ES-I3 (cell line): ENCODE results near the gene CCNT2.
A peak's percentile ranks its signal among the peaks of the same experiment; 100 is the strongest.
"Not testable (repeated sequence)": the region's sequence is repeated elsewhere in the genome, so short reads cannot be mapped to it uniquely, and the experiment has no call there.

ENCODE experiments used
- H3K36me3 ChIP-seq: 2 replicates; pipeline ENCODE4 v1.6.1; 2013; ENCODE audit warnings: mild to moderate bottlenecking, low read length, control low read depth, moderate library complexity; ENCODE audit not compliant: insufficient read depth
- H3K4me1 ChIP-seq: 2 replicates; pipeline ENCODE4 v1.6.1; 2013; ENCODE audit warnings: mild to moderate bottlenecking, control low read depth, low read length; ENCODE audit not compliant: insufficient read depth
- H3K9ac ChIP-seq: 2 replicates; pipeline ENCODE4 v1.6.1; 2013; ENCODE audit warnings: low read depth, mild to moderate bottlenecking, low read length, moderate library complexity
- H3K9me3 ChIP-seq: 2 replicates; pipeline ENCODE4 v1.6.1; 2013; ENCODE audit warnings: mild to moderate bottlenecking, low read length, moderate library complexity; ENCODE audit not compliant: control insufficient read depth, insufficient read depth

Gene CCNT2

DNA sequence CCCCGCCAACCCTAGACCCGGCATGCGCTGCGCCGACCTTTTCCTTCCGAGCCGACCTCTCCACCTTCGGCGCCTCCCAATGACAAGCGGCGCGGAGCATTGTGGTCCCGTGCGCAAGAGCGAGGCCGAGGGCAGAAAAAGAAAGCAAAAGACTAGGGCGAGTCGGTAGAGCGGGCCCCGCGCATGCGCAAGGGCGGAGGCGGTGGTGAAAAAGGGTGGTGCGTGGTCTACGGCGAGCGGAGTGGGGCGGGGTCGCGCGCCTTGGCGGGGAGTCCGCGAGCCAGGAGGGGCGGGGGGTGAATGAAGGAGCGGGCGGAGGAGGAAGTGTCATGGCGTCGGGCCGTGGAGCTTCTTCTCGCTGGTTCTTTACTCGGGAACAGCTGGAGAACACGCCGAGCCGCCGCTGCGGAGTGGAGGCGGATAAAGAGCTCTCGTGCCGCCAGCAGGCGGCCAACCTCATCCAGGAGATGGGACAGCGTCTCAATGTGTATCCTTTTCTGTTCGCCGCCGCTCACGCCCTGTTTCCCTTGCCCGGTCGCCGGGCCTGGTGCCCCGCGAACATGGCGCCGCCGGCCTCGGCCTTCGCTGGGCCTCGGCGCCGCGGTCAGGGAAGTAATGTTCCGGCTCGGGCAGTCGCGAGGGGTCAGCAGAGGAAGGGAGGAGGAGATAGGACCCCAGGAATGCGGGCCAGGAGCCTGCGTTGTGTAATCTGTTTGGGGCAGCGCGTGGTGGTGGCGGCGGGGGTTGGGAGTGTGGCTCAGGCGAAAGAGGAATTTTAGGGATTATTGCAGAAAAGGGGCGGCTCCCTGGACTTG is at the start of gene CCNT2:
Gene CCNT2, plus strand, starts transcription at position 297 of the 815 bp plus-strand sequence. Its CDS starts 33 bp downstream, at position 330.
- Histone ChIP-seq H3K9me3 (no peaks in the 10 kb centered on the region), H3K9ac (peak within 1 kb of the TSS; percentile 99), H3K36me3 (no peaks in the 10 kb centered on the region), H3K4me1 (no peaks in the 10 kb centered on the region; the same call in 1 of the 2 replicates)

DNA sequence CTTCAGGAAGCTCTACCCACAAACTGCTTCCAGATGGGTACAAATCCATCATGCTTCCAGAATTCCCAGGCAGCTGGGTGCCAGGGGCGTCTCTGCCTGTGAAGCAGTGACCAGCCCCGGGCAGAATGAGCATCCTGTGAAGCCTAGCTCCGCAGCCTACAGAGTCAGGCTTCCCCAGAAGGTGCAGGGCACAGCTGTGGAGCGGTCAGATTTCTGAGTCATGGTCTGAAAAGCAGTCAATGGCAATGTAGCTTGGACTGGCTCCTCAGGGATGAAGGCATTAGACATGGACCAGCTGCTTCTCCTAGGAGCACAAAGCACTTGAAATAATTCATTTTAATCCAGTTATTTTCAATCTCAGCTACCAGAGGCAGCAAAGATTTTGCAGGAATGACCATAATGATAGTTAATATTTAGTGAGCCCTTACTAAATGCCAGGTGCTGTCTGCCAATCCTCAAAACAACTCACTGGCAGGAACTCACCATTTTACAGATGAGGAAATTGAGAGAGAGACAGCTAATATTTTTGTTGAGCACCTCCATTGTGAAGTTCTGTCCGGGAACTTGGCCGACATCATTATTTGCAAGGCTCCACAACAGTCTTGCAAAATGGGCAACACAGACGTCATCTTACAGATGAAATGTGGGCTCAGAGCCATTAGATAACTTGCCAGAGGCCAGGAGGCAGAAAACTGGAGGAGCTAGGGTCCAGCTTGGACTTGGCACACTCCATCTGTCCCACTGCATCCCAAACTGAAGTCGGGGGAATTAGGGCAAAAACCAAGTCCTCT is 48.5 kb upstream of the CCNT2 start:
- no peaks in the 10 kb centered on the region for H3K36me3 ChIP-seq
- H3K4me1 ChIP-seq: no peaks in the 10 kb centered on the region

DNA sequence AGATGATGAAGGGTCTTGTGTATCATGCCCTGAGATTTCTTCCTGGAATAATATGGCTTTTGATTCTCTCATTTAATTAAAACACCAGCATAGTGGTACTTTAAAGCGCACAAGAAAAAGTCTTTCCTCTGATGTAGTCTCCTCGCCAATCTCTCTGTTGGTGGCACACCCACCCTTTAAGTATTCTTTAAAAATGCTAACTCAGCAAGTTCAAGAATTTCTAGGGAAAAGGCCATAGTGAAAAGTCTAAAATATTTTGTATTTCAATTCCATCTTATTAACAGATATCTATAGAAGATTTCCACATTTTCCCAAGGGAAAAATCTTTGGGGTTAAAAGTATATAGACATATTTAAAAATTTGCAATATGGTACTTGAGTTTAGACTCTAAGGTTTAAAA is 45.5 kb upstream of the CCNT2 start:
- no peaks in the 10 kb centered on the region for H3K9me3 ChIP-seq
- H3K36me3 ChIP-seq: no peaks in the 10 kb centered on the region
- no peak overlapping the region for H3K9ac ChIP-seq
- no peaks in the 10 kb centered on the region for H3K4me1 ChIP-seq

More for the DNA sequence above, 48.5 kb upstream of the CCNT2 start:
- Histone ChIP-seq H3K9ac (no peak overlapping the region), H3K9me3 (no peaks in the 10 kb centered on the region)

- H3K4me1 ChIP-seq: no peaks in the 10 kb centered on the region
- no peaks in the 10 kb centered on the region for H3K36me3 ChIP-seq
- H3K9me3 ChIP-seq: no peaks in the 10 kb centered on the region
- no peak overlapping the region for H3K9ac ChIP-seq
These were observed 43.3 kb upstream of the CCNT2 start for GRCh38 chr2:134875309-134875708.

GRCh38 chr2:134882773-134883172 is 35.8 kb upstream of the CCNT2 start:
- H3K9me3 ChIP-seq: no peaks in the 10 kb centered on the region
- no peak overlapping the region for H3K9ac ChIP-seq
- no peaks in the 10 kb centered on the region for H3K36me3 ChIP-seq
- H3K4me1 ChIP-seq: no peaks in the 10 kb centered on the region

GRCh38 chr2:134883552-134884293 is 34.9 kb upstream of the CCNT2 start:
- H3K4me1 ChIP-seq: no peaks in the 10 kb centered on the region
- no peaks in the 10 kb centered on the region for H3K9me3 ChIP-seq
- H3K9ac ChIP-seq: no peak overlapping the region
- no peaks in the 10 kb centered on the region for H3K36me3 ChIP-seq

GRCh38 chr2:134884435-134884834 is 34.2 kb upstream of the CCNT2 start:
- H3K9ac ChIP-seq: no peak overlapping the region

GRCh38 chr2:134892282-134893035 is 26.2 kb upstream of the CCNT2 start:
- Histone ChIP-seq H3K9me3 (no peaks in the 10 kb centered on the region), H3K9ac (no peak overlapping the region), H3K4me1 (no peaks in the 10 kb centered on the region), H3K36me3 (no peaks in the 10 kb centered on the region)

More at GRCh38 chr2:134884435-134884834, 34.2 kb upstream of the CCNT2 start:
- Histone ChIP-seq H3K36me3 (no peaks in the 10 kb centered on the region), H3K9me3 (no peaks in the 10 kb centered on the region), H3K4me1 (no peaks in the 10 kb centered on the region)

DNA sequence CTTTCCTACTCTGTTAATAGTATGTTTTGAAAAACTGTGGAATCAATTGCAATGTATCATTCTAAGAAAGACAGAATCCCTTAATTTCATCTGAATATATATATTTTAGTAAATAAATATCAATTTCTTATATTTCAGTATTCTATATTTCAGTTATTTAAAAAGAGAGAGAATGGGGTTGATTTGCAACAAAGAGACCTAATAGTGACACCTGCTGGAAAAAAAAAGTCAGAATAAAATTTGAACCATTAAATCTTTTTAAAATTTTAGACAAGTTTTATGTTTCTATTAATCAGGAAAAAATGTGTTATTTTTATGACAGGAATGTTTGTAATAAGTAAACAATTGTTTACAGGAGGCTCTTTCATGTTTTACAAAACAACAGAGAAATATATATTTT is 20.7 kb upstream of the CCNT2 start:
- Histone ChIP-seq H3K36me3 (no peaks in the 10 kb centered on the region), H3K9ac (no peak overlapping the region), H3K4me1 (no peaks in the 10 kb centered on the region), H3K9me3 (no peaks in the 10 kb centered on the region)

DNA sequence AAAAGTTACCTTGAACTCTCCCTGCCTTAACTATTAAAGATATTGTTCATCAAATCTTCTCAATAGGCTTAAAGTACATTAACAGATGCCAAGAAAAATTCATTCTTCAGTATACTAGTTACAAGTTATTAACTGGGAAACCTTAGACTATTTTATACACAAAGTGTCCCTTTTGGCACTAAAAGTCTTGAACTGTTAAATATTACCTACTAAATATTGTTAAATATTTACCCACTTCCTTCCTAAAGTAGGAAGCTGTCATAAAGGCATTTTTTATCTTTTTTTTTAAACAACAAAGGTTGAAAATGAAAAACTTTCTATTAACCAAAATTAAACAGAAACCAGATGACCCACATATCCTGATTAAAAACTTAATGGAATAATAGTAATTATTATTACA is 19.4 kb upstream of the CCNT2 start:
- H3K4me1 ChIP-seq: peaks cover 5% of the 10 kb centered on the region; the same call in 1 of the 2 replicates
- H3K9ac ChIP-seq: no peak overlapping the region

DNA sequence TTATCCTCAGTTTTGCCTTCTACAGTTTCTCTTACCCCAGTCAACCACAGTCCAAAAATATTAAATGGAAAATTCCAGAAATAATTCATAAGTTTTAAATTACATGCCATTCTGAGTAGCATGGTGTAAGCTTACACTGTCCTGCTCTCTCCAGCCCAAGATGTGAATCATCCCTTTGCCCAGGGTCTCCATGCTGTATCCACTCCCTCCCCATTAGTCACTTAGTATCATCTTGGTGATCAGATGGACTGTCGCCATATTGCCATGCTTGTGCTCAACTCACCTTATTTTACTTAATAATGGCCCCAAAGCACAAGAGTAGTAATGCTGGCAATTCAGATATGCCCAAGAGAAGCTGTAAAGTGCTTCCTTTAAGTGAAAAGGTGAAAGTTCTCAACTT is 18.5 kb upstream of the CCNT2 start:
- no peak overlapping the region for H3K9ac ChIP-seq
- no peaks in the 10 kb centered on the region for H3K9me3 ChIP-seq

More for the DNA sequence above, 19.4 kb upstream of the CCNT2 start:
- no peaks in the 10 kb centered on the region for H3K9me3 ChIP-seq
- no peaks in the 10 kb centered on the region for H3K36me3 ChIP-seq

DNA sequence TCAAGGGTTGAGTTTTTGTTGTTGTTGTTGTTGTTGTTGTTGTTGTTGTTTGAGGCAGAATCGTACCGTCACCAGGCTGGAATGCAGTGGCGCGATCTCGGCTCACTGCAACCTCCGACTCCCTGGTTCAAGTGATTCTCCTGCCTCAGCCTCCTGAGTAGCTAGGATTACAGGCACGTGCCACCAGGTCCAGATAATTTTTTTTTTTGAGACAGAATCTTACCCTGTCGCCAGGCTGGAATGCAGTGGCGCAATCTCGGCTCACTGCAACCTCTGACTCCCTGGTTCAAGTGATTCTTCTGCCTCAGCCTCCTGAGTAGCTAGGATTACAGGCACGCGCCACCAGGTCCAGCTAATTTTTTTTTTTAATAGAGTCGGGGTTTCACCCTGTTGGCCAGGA is 14.9 kb upstream of the CCNT2 start:
- not testable (repeated sequence) for H3K9ac ChIP-seq, H3K4me1 ChIP-seq, H3K36me3 ChIP-seq, H3K9me3 ChIP-seq

More for the DNA sequence above, 18.5 kb upstream of the CCNT2 start:
- peaks cover 5% of the 10 kb centered on the region; the same call in 1 of the 2 replicates for H3K4me1 ChIP-seq
- H3K36me3 ChIP-seq: no peaks in the 10 kb centered on the region

GRCh38 chr2:134905168-134905567 is 13.5 kb upstream of the CCNT2 start:
- Histone ChIP-seq H3K36me3 (no peaks in the 10 kb centered on the region), H3K9me3 (no peaks in the 10 kb centered on the region), H3K4me1 (peaks cover 5% of the 10 kb centered on the region; the same call in 1 of the 2 replicates), H3K9ac (no peak overlapping the region)

DNA sequence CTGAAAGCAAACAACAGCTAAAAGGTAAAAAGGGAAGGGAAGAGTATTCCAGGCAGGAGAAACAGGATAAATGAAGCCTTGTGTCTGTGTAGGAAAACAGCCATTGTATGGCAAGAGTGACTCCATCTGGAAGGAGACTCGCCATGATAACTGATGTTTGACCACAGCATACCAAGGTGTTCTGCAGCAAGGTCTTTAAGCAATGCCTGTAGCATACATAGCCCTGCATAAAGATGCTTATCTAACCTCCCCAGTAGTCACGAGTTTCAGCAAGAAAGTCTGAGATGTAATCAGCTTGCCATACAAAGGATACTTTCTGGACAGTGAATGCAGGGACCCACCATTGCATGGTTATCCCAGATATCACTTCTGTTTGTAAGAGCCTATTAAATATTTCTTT is 11.9 kb upstream of the CCNT2 start:
- H3K9ac ChIP-seq: no peak overlapping the region
- no peaks in the 10 kb centered on the region for H3K9me3 ChIP-seq
- no peaks in the 10 kb centered on the region for H3K36me3 ChIP-seq
- H3K4me1 ChIP-seq: peaks cover 5% of the 10 kb centered on the region; the same call in 1 of the 2 replicates
